Lower leg skin (tissue), 4 donors: Measurements from ENCODE around the gene ZDHHC12. TPM values are rescaled to one million over a fixed set of nuclear protein-coding genes. Genes with fewer than 3 reads are reported as not detected.

ENCODE experiments used
- DNase-seq, 2 donors: peaks; one replicate each; pipeline ENCODE4 v3.0.0-alpha.2; 2019; ENCODE audit warnings: low spot score in 2 of 2
- H3K4me3 ChIP-seq: fragments of 200-600 bp; sonication (generic); 2 replicates; pipeline ENCODE4 v1.5.1; 2017; ENCODE audit warnings: mild to moderate bottlenecking, low read depth; ENCODE audit not compliant: poor library complexity, severe bottlenecking
- POLR2A ChIP-seq, 2 donors: fragments of 450-650 bp; IDR thresholded peaks; one replicate each; pipeline ENCODE4 v1.6.1; 2016 to 2017; ENCODE audit warnings: antibody characterized with exemption in 2 of 2, mild to moderate bottlenecking in 1 of 2, moderate library complexity in 1 of 2
- WGBS, 2 donors: methylation state at CpG; one replicate each; pipeline ENCODE4 v1.1.5; 2018; 5-methylcytosine and 5-hydroxymethylcytosine counted together
- intact Hi-C: fragments of 100-400 bp; cut with DNase I; formaldehyde crosslinking; loops from one replicate; pipeline ENCODE4 v1.15.0; 2023; ENCODE audit warnings: low total_unique reads
- total RNA-seq, 4 donors: library from RNA; depleted of rRNA; stranded (reverse); fragments of >200 nt; gene quantifications; one replicate each; pipeline ENCODE4 v1.1.0, GENCODE V29; 2016
- TF ChIP-seq, protein P1 (sequence below), 3 donors: fragments of 450-650 bp; IDR thresholded peaks; one replicate each; pipeline ENCODE4 v1.5.1; 2016; ENCODE audit warnings: antibody characterized with exemption in 3 of 3, mild to moderate bottlenecking in 3 of 3, moderate library complexity in 2 of 3

Gene ZDHHC12
- total RNA-seq, 4 donors from 2014 or later, result 68.3 to 95.7 (median 84.1) TPM

GRCh38 chr9:128683340-128684064 is 40.4 kb downstream of the ZDHHC12 start:
- no peak for TF ChIP-seq POLR2A (IDR thresholded peaks at IDR 0.05)
- TF ChIP-seq, protein P1, sequence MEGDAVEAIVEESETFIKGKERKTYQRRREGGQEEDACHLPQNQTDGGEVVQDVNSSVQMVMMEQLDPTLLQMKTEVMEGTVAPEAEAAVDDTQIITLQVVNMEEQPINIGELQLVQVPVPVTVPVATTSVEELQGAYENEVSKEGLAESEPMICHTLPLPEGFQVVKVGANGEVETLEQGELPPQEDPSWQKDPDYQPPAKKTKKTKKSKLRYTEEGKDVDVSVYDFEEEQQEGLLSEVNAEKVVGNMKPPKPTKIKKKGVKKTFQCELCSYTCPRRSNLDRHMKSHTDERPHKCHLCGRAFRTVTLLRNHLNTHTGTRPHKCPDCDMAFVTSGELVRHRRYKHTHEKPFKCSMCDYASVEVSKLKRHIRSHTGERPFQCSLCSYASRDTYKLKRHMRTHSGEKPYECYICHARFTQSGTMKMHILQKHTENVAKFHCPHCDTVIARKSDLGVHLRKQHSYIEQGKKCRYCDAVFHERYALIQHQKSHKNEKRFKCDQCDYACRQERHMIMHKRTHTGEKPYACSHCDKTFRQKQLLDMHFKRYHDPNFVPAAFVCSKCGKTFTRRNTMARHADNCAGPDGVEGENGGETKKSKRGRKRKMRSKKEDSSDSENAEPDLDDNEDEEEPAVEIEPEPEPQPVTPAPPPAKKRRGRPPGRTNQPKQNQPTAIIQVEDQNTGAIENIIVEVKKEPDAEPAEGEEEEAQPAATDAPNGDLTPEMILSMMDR (IDR thresholded peaks at IDR 0.05), result no peak
- 3 to 4% methylated on average over 21 of the region's 21 CpGs for WGBS, 2 donors
- intact Hi-C loops, result no loop called here
- peak overlapping the region; percentile 53 for H3K4me3 ChIP-seq
- DNase-seq, result peak; percentile 66 to 91

GRCh38 chr9:128677794-128678193 is 46.1 kb downstream of the ZDHHC12 start:
- 81 to 85% methylated on average over 10 of the region's 10 CpGs for WGBS, 2 donors
- no peak for TF ChIP-seq POLR2A (IDR thresholded peaks at IDR 0.05)
- TF ChIP-seq, protein P1 (IDR thresholded peaks at IDR 0.05), result no peak
- intact Hi-C loops, result no loop called here
- DNase-seq, result no peak
- H3K4me3 ChIP-seq, result no peak overlapping the region

DNA sequence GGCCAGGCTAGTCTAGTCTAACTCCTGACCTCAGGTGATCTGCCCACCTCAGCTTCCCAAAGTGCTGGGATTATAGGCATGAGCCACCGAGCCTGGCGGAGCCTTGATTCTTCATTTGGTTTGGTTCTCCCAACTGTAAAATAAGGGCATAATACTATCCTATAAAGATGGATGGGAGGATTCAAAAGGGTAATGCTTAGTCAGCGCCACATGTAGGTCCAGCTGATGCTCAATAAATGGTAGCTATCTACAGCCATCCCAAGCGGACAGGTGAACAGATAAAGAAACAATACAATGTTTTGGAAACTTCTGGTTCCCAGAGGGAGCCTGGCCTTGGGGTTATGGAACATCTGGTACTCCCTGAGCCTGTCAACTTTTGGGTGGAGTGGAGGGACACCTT is 48.5 kb downstream of the ZDHHC12 start:
- no peak for TF ChIP-seq POLR2A (IDR thresholded peaks at IDR 0.05)
- TF ChIP-seq, protein P1 (IDR thresholded peaks at IDR 0.05), result no peak
- intact Hi-C loops, result no loop called here
- H3K4me3 ChIP-seq, result no peak overlapping the region
- no peak for DNase-seq
- WGBS, 2 donors, result 96 to 98% methylated on average over 4 of the region's 4 CpGs

Other genes starting within 250 kb of the ZDHHC12 start
- 10 to 100 TPM; 28.6 to 44.3 (median 30.8) TPM for gene GLE1, start 219.4 kb downstream of the ZDHHC12 start, total RNA-seq
- 100 to 1,000 TPM; 223 to 331 (median 293) TPM for gene SPTAN1, start 171.5 kb downstream of the ZDHHC12 start, total RNA-seq
- gene DYNC2I2, start 67.3 kb downstream of the ZDHHC12 start, total RNA-seq, result 10 to 100 TPM; 36.6 to 46.8 (median 44.0) TPM
- gene SET, start 34.9 kb downstream of the ZDHHC12 start, total RNA-seq, result 100 to 1,000 TPM; 135 to 220 (median 178) TPM
- 1 to 10 TPM; 2.4 to 8.4 (median 4.1) TPM for gene PKN3, start 21.6 kb downstream of the ZDHHC12 start, total RNA-seq
- gene ZER1, start 47.8 kb upstream of the ZDHHC12 start, total RNA-seq, result 100 to 1,000 TPM in 1 of 4 donors, 10 to 100 TPM in 3; 66.5 to 104 (median 73.2) TPM
- gene TBC1D13, start 63.1 kb upstream of the ZDHHC12 start, total RNA-seq, result 10 to 100 TPM in 3 of 4 donors, 1 to 10 TPM in 1; 5.0 to 14.8 (median 12.8) TPM
- gene ENDOG, start 94.4 kb upstream of the ZDHHC12 start, total RNA-seq, result 10 to 100 TPM; 12.5 to 34.7 (median 25.5) TPM
- 10 to 100 TPM; 15.0 to 41.5 (median 32.3) TPM for gene SPOUT1, start 105.7 kb upstream of the ZDHHC12 start, total RNA-seq
- 10 to 100 TPM in 2 of 4 donors, 1 to 10 TPM in 2; 8.2 to 19.4 (median 10.9) TPM for gene KYAT1, start 157.8 kb upstream of the ZDHHC12 start, total RNA-seq
- gene LRRC8A, start 158.0 kb upstream of the ZDHHC12 start, total RNA-seq, result 100 to 1,000 TPM in 3 of 4 donors, 10 to 100 TPM in 1; 89.6 to 131 (median 111) TPM
- gene PHYHD1, start 196.9 kb upstream of the ZDHHC12 start, total RNA-seq, result 10 to 100 TPM; 31.3 to 60.2 (median 50.6) TPM
- gene DOLK, start 223.5 kb upstream of the ZDHHC12 start, total RNA-seq, result 10 to 100 TPM in 3 of 4 donors, 1 to 10 TPM in 1; 9.8 to 16.4 (median 11.9) TPM
- 10 to 100 TPM; 32.8 to 44.3 (median 36.1) TPM for gene NUP188, start 223.6 kb upstream of the ZDHHC12 start, total RNA-seq